ENCODE data around the gene RNGTT. TPM values are rescaled to one million over a fixed set of nuclear protein-coding genes. Genes with fewer than 3 reads are reported as not detected.

Gene RNGTT
- total RNA-seq, 4 donors from 2014 or later, result 12.2 to 17.5 (median 14.6) TPM

DNA sequence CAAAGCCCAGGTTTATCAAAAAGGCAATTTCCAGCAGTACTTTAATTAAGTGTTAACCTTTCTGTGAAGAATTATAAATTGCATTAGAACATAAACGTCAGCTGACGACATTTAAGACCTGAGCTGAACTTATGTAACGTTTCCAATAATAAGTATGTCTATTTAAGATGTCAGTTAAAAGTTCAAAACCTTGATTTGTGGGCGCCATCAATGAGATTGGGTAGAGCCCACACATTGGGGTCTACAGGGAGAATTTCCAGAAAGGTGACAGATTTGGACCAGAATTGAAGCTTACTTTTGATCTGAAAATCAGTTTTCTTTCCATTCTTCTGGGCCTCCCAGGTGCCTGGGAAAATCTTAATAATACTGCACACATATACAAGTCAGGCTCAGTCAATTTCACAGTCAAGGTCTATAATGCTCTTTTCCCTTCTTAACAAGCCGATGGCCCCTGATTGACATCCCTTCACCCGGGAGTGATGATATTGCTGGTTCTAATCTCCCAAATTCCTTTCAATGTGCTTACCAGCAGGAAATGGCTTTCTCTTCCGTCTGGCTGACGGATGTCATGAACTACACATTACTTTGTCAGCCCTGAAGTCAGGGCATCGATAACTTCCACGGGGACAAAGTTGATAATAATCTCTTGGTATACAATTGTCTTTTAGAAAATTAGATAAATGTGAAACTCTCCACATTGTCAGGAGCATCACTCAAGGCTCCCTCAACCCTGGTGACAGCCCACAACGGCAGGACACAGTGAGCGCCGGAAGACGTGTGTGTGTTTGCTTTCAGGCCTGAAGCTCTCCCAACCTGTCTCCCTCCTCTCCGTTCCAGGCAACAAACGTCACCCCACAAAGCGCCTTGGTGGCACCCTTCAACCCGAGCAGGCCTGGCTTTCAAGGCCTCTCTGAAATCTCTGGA is 400.8 kb downstream of the RNGTT start:
- H3K4me1 ChIP-seq, result peaks cover 0 to 25% (median 4%) of the 10 kb centered on the region in 3 donors
- H3K27ac ChIP-seq, result peak overlapping the region in 2 of 4 donors; percentile 22 to 58
- no peaks in the 10 kb centered on the region for H3K36me3 ChIP-seq
- H3K27me3 ChIP-seq, result no peaks in the 10 kb centered on the region
- no peak for ATAC-seq
- TF ChIP-seq POLR2A (IDR thresholded peaks at IDR 0.05) (no peak), POLR2AphosphoS5 (IDR thresholded peaks at IDR 0.05) (no peak), EP300 (IDR thresholded peaks at IDR 0.05) (no peak)
- TF ChIP-seq, protein P1, sequence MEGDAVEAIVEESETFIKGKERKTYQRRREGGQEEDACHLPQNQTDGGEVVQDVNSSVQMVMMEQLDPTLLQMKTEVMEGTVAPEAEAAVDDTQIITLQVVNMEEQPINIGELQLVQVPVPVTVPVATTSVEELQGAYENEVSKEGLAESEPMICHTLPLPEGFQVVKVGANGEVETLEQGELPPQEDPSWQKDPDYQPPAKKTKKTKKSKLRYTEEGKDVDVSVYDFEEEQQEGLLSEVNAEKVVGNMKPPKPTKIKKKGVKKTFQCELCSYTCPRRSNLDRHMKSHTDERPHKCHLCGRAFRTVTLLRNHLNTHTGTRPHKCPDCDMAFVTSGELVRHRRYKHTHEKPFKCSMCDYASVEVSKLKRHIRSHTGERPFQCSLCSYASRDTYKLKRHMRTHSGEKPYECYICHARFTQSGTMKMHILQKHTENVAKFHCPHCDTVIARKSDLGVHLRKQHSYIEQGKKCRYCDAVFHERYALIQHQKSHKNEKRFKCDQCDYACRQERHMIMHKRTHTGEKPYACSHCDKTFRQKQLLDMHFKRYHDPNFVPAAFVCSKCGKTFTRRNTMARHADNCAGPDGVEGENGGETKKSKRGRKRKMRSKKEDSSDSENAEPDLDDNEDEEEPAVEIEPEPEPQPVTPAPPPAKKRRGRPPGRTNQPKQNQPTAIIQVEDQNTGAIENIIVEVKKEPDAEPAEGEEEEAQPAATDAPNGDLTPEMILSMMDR (IDR thresholded peaks at IDR 0.05), result no peak
- 74 to 76% methylated on average over 12 to 18 of the region's 18 CpGs for WGBS, 2 donors (ENCODE audit: low coverage in 1 of 2)
- H3K9me3 ChIP-seq, result no peaks in the 10 kb centered on the region
- H3K4me3 ChIP-seq, result no peak overlapping the region

DNA sequence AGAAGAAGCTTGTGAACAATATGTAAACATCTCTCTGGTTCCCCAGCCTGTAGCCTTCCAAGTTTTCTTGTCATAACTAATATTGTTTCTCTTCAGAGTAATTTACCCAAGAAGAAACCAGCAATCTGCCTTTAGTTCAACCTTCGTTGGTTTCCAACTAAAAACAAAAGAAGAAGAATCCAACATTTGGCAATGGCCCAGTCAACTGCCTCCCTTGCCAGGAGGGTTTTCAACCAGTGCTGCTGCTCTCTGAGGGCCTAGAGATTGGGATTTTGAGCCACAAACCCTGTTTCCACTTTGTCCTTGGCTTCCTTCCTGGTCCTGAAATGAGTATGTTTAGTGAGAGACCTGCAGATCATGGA is 401.5 kb downstream of the RNGTT start:
- peak overlapping the region; percentile 5 to 58 (median 26) for H3K27ac ChIP-seq
- no peak for ATAC-seq

GRCh38 chr6:88561034-88561953 is 402.1 kb downstream of the RNGTT start:
- H3K9me3 ChIP-seq, result no peaks in the 10 kb centered on the region
- ATAC-seq, result no peak
- no peaks in the 10 kb centered on the region for H3K27me3 ChIP-seq
- TF ChIP-seq POLR2AphosphoS5 (IDR thresholded peaks at IDR 0.05), result no peak
- TF ChIP-seq POLR2A (IDR thresholded peaks at IDR 0.05), result no peak
- TF ChIP-seq, protein P1 (IDR thresholded peaks at IDR 0.05), result no peak
- H3K4me3 ChIP-seq, result no peak overlapping the region
- peaks cover 0 to 25% (median 4%) of the 10 kb centered on the region in 3 donors for H3K4me1 ChIP-seq
- H3K27ac ChIP-seq, result peak overlapping the region in 3 of 4 donors; percentile 5 to 58 (median 22)
- WGBS, 2 donors (ENCODE audit: low coverage in 1 of 2), result 14 to 23% methylated on average over 9 of the region's 10 CpGs
- no peaks in the 10 kb centered on the region for H3K36me3 ChIP-seq

More for the DNA sequence above, 401.5 kb downstream of the RNGTT start:
- Histone ChIP-seq H3K27me3 (no peaks in the 10 kb centered on the region), H3K9me3 (no peaks in the 10 kb centered on the region), H3K36me3 (no peaks in the 10 kb centered on the region), H3K4me3 (no peak overlapping the region), H3K4me1 (peaks cover 0 to 25% (median 4%) of the 10 kb centered on the region in 3 donors)
- WGBS, 2 donors (ENCODE audit: low coverage in 1 of 2), result 6 to 8% methylated on average over 1 of the region's 1 CpG
- no peak for TF ChIP-seq POLR2A (IDR thresholded peaks at IDR 0.05)
- TF ChIP-seq, protein P1 (IDR thresholded peaks at IDR 0.05), result no peak
- TF ChIP-seq EP300 (IDR thresholded peaks at IDR 0.05), result no peak
- no peak for TF ChIP-seq POLR2AphosphoS5 (IDR thresholded peaks at IDR 0.05)

Small RNA genes within 50 kb of the gene (small RNA-seq; reads per million reads assigned to genes)
- gene AL079342.1 (0 reads per million in 4 donors), gene RF00045 (0 reads per million in 4 donors)

Other genes starting within 250 kb of the RNGTT start
- gene PNRC1, start 117.1 kb upstream of the RNGTT start, total RNA-seq, result 100 to 1,000 TPM; 316 to 349 (median 331) TPM
- 1 to 10 TPM in 2 of 4 donors, under 1 TPM in 2; 0.74 to 1.4 (median 1.1) TPM for gene SRSF12, start 154.5 kb upstream of the RNGTT start, total RNA-seq
- 10 to 100 TPM; 19.0 to 36.3 (median 25.5) TPM for gene PM20D2, start 182.4 kb upstream of the RNGTT start, total RNA-seq